ENCODE measurements around the gene DUSP14.

Gene DUSP14

GRCh38 chr17:37493249-37494027 lies 3.7 kb downstream of the DUSP14 start:
- H3K4me3 ChIP-seq (ENCODE audit: low read depth, low read length), result no peak overlapping the region
- no peak for TF ChIP-seq CTCF (IDR thresholded peaks at IDR 0.05; ENCODE audit: borderline replicate concordance, insufficient read depth, low read depth, low read length)

GRCh38 chr17:37494401-37494831 lies 4.7 kb downstream of the DUSP14 start:
- TF ChIP-seq CTCF (IDR thresholded peaks at IDR 0.05; ENCODE audit: borderline replicate concordance, insufficient read depth, low read depth, low read length), result no peak
- no peak overlapping the region for H3K4me3 ChIP-seq (ENCODE audit: low read depth, low read length)

GRCh38 chr17:37494971-37495370 lies 5.3 kb downstream of the DUSP14 start:
- no peak overlapping the region for H3K4me3 ChIP-seq (ENCODE audit: low read depth, low read length)
- TF ChIP-seq CTCF (IDR thresholded peaks at IDR 0.05; ENCODE audit: borderline replicate concordance, insufficient read depth, low read depth, low read length), result no peak

GRCh38 chr17:37500378-37500777 lies 10.7 kb downstream of the DUSP14 start:
- no peak for TF ChIP-seq CTCF (IDR thresholded peaks at IDR 0.05; ENCODE audit: borderline replicate concordance, insufficient read depth, low read depth, low read length)
- no peak overlapping the region for H3K4me3 ChIP-seq (ENCODE audit: low read depth, low read length)

- no peak for TF ChIP-seq CTCF (IDR thresholded peaks at IDR 0.05; ENCODE audit: borderline replicate concordance, insufficient read depth, low read depth, low read length)
- no peak overlapping the region for H3K4me3 ChIP-seq (ENCODE audit: low read depth, low read length)
Measured at GRCh38 chr17:37502009-37502936, 12.6 kb downstream of the DUSP14 start.

GRCh38 chr17:37503148-37503547 lies 13.5 kb downstream of the DUSP14 start:
- no peak overlapping the region for H3K4me3 ChIP-seq (ENCODE audit: low read depth, low read length)
- no peak for TF ChIP-seq CTCF (IDR thresholded peaks at IDR 0.05; ENCODE audit: borderline replicate concordance, insufficient read depth, low read depth, low read length)

Measured in GM12875 (cell line).